Adrenal gland (tissue), 5 donors: ENCODE data around the gene DIP2C.

ENCODE experiments used
- CTCF ChIP-seq, 6 experiments: fragments of 450-650 bp in 4 of 6; fragments of 200-600 bp in 2 of 6; sonication (generic) in 1 of 6; IDR thresholded peaks; 1 replicate in 5 of 6; 2 replicates in 1 of 6; pipeline versions ENCODE4 v1.5.1 to v1.8.0; 2016 to 2021; ENCODE audit warnings: antibody characterized with exemption in 6 of 6, mild to moderate bottlenecking in 2 of 6, moderate library complexity in 1 of 6
- POLR2A ChIP-seq, 2 donors: fragments of 450-650 bp; IDR thresholded peaks; one replicate each; pipeline ENCODE4 v1.6.1; 2017; ENCODE audit warnings: antibody characterized with exemption in 2 of 2, mild to moderate bottlenecking in 2 of 2, moderate library complexity in 1 of 2
- donor health status: DM: no; HTN: no; CAD: no.

GRCh38 chr10:607545-608185 lies 81.8 kb downstream of the DIP2C start:
- TF ChIP-seq CTCF (IDR thresholded peaks at IDR 0.05), result no peak
- TF ChIP-seq POLR2A (IDR thresholded peaks at IDR 0.05), result no peak
